GM12864 (cell line): ENCODE results near the gene WDR20.

ENCODE experiments used
- DNase-seq: peaks from one replicate; pipeline ENCODE4 v3.0.0-alpha.2; 2011; ENCODE audit warnings: low read depth
- H3K4me3 ChIP-seq: 2 replicates; pipeline ENCODE4 v1.5.1; 2011; ENCODE audit warnings: mild to moderate bottlenecking, low read depth, low read length, control low read depth
- CTCF ChIP-seq: IDR thresholded peaks from 2 replicates; pipeline ENCODE4 v1.5.1; 2011; ENCODE audit warnings: low read depth, mild to moderate bottlenecking, moderate library complexity, low read length, control low read depth, inconsistent platforms; ENCODE audit errors: missing control alignments

The WDR20 gene

GRCh38 chr14:102177161-102177560 lies 37.5 kb downstream of the WDR20 start:
- no peak overlapping the region for H3K4me3 ChIP-seq
- no peak for TF ChIP-seq CTCF
- DNase-seq, result no peak

- no peak for TF ChIP-seq CTCF
- no peak overlapping the region for H3K4me3 ChIP-seq
- DNase-seq, result no peak
Measured at GRCh38 chr14:102178806-102179205, 39.1 kb downstream of the WDR20 start.

GRCh38 chr14:102180248-102180998 lies 40.7 kb downstream of the WDR20 start:
- DNase-seq, result no peak
- no peak overlapping the region for H3K4me3 ChIP-seq
- no peak for TF ChIP-seq CTCF

- DNase-seq, result no peak
- no peak overlapping the region for H3K4me3 ChIP-seq
- TF ChIP-seq CTCF, result no peak
Measured at GRCh38 chr14:102181187-102181586, 41.5 kb downstream of the WDR20 start.

GRCh38 chr14:102182190-102182589 lies 42.5 kb downstream of the WDR20 start:
- DNase-seq, result no peak
- no peak overlapping the region for H3K4me3 ChIP-seq
- no peak for TF ChIP-seq CTCF

GRCh38 chr14:102182936-102183619 lies 43.4 kb downstream of the WDR20 start:
- no peak for TF ChIP-seq CTCF
- H3K4me3 ChIP-seq, result no peak overlapping the region
- no peak for DNase-seq
